Activated naive CD4-positive, alpha-beta T cell (primary cell): Measurements from ENCODE around the gene UFSP2.

Experiments
- DNase-seq, 4 experiments: peaks; one replicate each; lab custom pipeline; 2025; lab: John Stamatoyannopoulos, UW

UFSP2 gene

DNA sequence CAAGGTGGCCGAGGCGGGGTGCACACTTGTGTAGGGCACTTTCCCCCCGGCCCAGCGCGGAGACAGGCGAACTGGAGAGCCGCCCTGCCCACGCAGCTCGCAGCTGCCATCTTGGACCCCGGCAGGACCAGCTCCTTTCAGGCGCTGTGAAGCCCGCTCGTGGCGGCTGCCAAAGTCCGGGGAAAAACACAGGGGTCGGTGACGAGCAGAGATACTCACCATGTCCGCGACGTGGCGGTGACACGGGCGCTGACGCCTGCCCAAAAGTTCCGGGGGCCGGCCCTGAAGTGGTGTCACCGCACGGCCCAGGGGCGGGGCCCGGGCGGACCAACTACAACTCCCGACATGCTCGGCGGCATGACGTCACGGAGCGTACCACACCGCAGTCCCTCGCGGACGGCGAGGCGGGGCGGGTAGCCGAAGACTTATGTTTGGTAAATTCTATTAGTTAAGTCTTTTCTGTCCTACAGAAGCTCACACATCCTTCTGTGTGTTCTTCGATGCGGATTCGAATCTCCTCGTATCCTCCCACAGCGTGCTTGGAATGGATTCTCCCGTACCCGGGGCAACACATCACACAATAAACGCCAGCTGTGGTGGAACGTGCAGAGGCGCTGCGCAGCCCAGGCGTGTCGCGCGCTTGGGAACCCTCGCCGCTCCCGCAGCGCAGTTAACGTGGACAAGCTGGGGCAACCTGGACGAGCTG is at the start of gene UFSP2:
TSS of gene UFSP2 (minus strand) at position 318 of the 706 bp plus-strand sequence. CDS start at position 222, 96 bp downstream.
- DNase-seq, result peak; percentile 65 to 86 (median 82)

DNA sequence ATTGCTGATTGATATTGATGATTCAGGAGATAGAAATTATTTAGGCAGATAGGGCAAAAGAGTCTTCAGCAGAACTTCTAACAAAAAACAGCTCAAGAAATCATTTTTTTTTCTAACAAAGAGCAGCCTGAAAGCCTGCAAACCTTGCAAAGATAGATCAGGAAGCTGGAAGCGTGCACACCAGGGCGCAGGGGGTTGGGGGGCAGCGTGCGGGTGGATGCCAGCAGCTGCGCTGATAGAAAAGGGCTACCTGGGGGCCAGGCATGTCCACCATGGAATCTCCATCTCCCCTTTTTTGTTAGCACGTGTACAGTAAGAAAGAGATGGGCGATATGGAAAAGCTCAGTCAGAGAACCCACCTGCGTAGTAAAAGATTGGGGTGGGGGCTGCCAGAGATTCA is 47.5 kb upstream of the UFSP2 start:
- DNase-seq, result no peak

DNA sequence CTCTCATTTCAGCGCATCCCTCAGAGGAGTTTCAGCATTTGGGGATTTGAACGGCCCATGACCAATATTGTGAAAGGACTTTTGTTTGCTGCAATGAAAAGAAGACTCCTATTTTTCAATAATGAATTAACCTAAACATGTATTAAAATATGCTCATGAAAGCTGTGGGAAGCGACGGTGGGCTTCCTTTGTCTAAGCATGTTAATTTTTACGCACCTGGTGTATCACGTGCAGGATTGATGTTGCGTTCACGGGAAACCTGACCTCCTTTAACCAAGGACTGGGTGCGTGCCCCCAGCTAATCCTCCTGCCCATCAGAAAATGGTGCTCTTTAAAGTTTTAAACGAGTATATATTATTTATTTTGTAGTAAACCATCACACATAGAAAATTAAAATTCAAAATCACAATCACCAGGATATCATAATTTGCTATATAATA is 46.4 kb upstream of the UFSP2 start:
- no peak for DNase-seq

DNA sequence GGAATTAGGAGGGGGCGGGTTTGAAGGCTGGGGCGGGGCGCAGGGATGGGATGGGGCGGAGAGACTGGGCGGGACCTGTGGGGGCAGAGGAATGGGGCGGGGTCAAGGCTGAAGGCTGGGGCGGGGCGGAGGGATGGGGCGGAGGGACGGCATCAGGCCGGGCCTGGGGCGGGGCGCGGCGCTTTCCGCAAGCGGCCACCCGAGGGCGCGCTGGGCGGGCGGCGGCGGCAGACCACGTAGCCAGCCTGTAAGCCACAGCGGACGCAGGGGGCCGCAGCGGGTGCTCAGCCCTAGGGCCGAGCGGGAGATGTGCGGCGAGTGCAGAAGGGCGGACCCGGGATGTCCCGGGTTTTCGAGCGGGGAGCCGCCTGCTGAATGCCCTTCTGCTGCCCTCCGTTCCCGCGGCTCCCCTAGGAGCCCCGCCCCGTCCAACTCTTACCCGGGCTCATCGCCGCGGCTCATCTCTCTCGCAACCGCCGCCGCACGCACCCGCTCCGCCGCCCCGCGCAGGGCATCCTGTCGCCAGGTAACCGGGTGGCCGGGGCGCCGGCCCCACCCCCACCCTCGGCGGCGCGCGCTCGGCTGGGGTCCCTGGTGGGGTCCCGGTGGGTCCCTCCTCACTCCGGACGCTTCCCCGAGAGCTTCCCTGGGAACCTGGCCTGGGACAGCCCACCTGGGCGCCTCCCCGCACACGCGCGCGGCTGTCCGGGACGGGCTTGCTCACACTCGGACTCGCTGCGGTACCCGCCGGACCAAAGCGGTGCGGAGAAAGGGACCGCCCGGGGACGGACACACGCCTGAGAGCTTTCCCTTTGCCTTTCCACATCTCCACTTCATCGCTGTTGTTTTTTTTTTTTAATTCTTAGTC is 45.7 kb upstream of the UFSP2 start, which contains the start of gene CCDC110:
TSS of gene CCDC110 (minus strand) at position 499 of the 868 bp plus-strand sequence. CDS start at position 449, 50 bp downstream.
- peak; percentile 66 to 94 (median 83) for DNase-seq

DNA sequence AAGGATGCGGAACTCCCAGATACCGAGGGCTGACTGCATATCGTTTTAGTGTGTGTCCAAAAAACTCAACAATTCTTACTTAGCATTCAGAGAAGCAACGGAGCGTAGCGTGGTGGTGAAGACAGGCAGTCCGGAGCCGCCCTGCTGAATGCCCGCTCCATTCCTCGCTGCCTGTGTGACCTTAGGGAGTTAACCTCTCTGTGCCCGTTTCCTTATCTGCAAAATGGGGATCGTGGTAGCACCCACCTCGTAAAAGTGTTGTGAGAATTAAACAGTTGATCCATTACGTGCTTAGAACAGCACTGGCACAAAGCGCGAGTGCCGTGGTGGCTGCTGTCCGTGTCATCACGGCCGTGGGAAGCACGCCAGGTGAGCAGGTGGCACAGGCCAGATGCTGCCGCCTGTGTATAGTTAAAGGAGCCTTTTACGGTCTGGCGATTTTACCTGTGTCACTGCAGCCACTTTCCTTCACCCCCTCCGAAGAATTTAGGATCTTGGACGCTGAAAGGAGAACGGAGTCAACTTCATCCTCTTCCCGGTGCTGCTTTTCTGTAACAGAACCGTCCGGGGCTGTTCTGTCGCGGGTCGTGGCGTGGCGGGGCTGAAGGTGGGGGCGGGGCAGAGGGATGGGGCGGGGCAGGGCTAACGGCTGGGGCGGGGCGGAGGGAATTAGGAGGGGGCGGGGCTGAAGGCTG is 44.9 kb upstream of the UFSP2 start:
- peak in 2 of 4 experiments; percentile 49 to 59 for DNase-seq

GRCh38 chr4:185469580-185470154 is 43.9 kb upstream of the UFSP2 start:
- DNase-seq, result no peak

DNA sequence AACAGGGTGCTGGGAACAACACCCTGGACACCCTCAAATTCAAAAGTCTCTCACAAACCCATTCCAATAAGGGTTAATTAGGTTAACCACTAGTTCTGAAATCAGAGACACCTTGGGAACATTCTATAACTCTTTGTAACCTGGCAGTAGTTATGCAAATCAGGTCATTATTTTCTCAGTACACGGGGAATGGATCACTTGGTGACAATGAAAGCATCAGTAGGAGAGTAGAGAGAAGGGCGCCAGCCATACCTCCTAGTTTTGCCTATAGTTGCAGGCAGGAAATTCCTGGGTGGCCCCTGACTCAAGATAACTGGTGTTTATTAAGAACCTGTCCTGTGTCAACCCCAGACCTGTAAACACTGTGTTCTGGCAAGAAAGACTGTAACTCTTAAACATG is 43.2 kb upstream of the UFSP2 start:
- no peak for DNase-seq

- DNase-seq, result no peak
Observed at GRCh38 chr4:185467991-185468390, 42.2 kb upstream of the UFSP2 start.

DNA sequence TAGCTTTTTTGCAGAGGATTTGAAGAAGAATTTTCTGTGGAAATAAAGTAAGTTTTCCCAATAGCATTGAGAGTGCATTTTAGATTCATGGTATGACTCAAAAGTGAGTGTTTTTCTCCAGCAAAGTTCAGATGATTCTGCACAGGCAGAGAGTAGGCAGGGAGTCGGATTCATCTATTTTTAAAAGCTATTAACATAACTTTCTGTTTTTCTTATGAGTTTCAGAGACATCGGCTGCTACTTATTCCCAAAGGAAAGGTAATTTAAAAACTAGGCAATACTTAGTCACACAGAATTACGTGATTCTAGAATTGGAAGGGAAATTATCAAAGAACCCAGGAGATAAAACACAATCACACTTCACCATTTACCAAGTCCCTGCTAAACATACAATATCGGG is 41.3 kb upstream of the UFSP2 start:
- DNase-seq, result no peak

- DNase-seq, result no peak
Observed at GRCh38 chr4:185465707-185466106, 39.9 kb upstream of the UFSP2 start.

GRCh38 chr4:185464887-185465286 is 39.1 kb upstream of the UFSP2 start:
- DNase-seq, result no peak

DNA sequence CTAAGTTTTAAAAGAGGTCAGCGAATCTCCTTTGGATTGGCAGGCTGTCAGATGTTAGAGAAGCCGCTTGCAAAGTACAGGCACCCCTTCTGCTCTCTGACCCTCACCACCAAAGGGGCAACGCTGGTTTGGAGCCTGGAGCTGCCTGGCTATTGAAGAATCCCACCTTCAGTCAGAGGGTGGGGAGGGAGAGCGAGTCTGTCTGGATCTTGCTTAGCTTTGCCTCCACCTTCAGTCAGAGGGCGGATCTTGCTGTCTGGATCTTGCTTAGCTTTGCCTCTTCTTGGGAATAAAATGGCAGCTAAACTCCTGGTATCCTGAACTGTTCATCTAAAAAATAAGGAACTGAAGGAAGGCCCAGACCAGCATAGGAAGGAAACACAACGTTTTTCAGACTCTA is 38.4 kb upstream of the UFSP2 start:
- no peak for DNase-seq

GRCh38 chr4:185463541-185463940 is 37.8 kb upstream of the UFSP2 start:
- no peak for DNase-seq

GRCh38 chr4:185461565-185461964 is 35.8 kb upstream of the UFSP2 start:
- DNase-seq, result no peak

DNA sequence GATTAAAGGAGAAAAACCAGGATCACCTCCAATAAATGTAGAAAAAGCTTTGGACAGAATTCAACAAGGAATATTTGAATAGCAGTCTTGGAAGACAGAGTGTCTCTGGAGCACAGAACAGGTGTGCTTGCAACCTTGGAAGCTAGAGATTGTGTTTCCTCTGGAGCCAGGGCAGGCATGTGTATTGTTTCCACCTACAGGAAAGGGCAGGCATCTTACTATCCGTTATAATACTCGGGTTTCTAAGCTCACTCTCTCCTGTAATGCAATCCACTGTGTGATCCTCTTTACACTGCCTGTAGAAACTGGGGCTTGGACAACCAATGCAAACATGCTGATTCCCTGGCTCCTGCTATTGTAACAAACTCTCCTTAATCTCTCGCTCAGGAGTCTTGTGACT is 31.4 kb upstream of the UFSP2 start:
- no peak for DNase-seq

DNA sequence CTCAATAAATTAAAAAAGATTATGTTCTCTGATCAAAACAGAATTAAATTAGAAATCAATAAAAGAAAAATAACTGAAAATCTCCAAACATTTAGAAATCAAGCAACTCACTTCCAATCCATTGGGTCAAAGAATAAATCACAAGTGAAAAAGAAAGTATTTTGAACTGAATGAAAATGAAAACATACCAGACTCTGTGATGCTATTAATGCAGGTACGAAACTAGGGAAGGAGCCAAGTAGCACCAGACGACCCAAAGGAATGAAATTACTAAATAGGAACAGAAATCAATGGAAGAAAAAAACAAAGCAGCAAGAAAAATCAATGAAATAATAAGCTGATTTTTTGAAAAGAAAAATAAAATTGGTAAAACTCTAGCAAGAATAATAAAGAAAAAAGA is 30.4 kb upstream of the UFSP2 start:
- DNase-seq, result no peak

GRCh38 chr4:185445209-185445608 is 19.4 kb upstream of the UFSP2 start:
- DNase-seq, result no peak

DNA sequence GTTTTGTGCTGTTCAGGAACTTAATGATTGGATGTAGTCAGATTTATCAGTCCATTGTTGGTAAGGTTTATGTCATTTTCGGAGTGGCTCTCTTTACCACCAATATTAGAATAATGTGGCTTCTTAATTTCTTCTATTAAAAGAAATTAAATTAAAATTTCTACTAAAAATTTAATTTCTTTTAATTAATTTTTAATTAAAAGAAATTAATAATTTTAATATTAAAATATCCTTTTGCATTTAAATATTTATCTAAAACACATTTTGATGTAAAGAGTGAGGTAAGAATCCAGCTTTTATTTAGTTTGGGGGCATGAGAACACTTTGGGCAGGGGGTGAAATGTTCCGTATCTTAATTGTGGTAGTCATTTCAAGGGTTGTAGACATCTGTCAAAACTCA is 15.7 kb upstream of the UFSP2 start:
- DNase-seq, result no peak

DNA sequence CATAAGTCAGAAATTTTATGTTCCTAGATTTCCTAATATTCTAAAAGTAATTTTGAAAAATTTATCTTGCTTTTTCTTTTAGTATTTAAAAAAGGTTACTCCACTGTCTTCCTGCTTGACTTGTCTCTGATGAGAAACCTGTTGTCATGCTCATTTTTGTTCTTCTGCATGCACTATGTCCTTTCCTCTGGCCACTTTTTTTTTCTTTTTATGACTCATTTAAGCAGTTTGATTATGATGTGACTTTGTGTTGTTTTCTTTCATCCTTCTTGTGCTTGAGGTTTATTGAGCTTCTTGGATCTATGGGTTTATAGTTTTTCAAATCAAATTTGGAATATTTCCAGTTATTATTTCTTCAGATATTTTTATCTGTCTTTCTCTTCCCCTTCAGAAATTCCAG is 12.0 kb upstream of the UFSP2 start:
- DNase-seq, result no peak

- DNase-seq, result no peak
Observed at GRCh38 chr4:185435466-185435865, 9.7 kb upstream of the UFSP2 start.

GRCh38 chr4:185429660-185430059 is 3.9 kb upstream of the UFSP2 start:
- DNase-seq, result no peak
